ENCODE measurements around the gene ARL6IP1.

GRCh38 chr16:18805257-18805773 is 4.0 kb upstream of the ARL6IP1 start:
- TF ChIP-seq POLR2A (IDR thresholded peaks at IDR 0.05) (no peak), CTCF (IDR thresholded peaks at IDR 0.05) (no peak)

Data from uterus (tissue), 2 donors.